ENCODE results near the gene TAS2R43. TPM values are rescaled to one million over a fixed set of nuclear protein-coding genes. Genes with fewer than 3 reads are reported as not detected.
"Not testable (repeated sequence)": the region's sequence is repeated elsewhere in the genome, so short reads cannot be mapped to it uniquely, and the experiment has no call there.

TAS2R43 gene
- total RNA-seq, 1 donor from 2014 or later = not detected

DNA sequence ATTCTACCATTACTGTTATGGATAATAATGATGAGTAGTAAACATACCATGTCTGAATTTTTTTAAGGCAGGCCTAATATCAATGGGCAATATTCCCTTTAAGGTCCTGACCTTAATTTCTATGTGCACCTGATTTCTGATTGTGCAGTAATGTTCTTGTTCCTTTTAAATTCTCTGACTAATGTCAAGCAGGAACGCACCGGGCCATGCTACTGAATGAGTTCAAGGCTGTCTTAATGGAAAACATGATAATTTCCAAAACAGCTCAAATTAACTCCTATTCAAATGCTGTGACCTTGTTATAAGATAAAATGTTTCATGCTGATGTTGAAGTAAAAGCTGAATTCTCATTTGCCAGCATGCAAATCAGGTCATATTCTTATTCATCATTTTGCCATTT, 36.8 kb downstream of the TAS2R43 start:
- Histone ChIP-seq H3K36me3 (ENCODE audit: control insufficient read depth, insufficient read depth, low read length) (no peaks in the 10 kb centered on the region), H3K4me3 (ENCODE audit: low read depth, low read length) (no peak overlapping the region), H3K27me3 (ENCODE audit: control insufficient read depth, insufficient read depth, low read length) (no peaks in the 10 kb centered on the region)
- DNase-seq (ENCODE audit: low read depth) = no peak
- TF ChIP-seq, protein P1, sequence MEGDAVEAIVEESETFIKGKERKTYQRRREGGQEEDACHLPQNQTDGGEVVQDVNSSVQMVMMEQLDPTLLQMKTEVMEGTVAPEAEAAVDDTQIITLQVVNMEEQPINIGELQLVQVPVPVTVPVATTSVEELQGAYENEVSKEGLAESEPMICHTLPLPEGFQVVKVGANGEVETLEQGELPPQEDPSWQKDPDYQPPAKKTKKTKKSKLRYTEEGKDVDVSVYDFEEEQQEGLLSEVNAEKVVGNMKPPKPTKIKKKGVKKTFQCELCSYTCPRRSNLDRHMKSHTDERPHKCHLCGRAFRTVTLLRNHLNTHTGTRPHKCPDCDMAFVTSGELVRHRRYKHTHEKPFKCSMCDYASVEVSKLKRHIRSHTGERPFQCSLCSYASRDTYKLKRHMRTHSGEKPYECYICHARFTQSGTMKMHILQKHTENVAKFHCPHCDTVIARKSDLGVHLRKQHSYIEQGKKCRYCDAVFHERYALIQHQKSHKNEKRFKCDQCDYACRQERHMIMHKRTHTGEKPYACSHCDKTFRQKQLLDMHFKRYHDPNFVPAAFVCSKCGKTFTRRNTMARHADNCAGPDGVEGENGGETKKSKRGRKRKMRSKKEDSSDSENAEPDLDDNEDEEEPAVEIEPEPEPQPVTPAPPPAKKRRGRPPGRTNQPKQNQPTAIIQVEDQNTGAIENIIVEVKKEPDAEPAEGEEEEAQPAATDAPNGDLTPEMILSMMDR (IDR thresholded peaks at IDR 0.05; ENCODE audit: insufficient read depth, low read length, poor library complexity, severe bottlenecking) = no peak

DNA sequence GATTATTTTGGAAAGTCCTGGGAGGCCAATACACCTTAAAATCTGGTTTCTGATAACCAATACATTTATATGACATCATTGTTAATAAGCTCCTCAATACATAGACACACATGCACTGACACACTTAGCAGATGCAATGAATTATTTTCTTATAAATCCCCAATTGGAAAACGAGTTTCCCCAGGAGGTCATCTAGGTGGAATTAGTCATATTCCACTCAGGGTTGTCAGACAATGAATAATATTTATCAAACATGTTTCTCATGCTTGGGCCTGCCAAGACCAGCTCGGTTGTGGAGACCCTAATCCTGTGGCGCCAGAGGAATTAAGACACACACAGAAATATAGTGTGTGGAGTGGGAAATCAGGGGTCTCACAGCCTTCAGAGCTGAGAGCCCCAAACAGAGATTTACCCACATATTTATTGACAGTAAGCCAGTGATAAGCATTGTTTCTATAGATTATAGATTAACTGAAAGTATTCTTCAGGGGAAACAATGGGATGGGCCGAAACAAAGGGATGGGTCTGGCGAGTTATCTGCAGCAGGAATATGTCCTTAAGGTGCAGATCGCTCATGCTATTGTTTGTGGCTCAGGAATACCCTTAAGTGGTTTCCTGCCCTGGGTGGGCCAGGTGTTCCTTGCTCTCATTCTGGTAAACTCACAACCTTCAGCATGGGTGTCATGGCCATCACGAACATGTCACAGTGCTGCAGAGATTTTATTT, 42.1 kb downstream of the TAS2R43 start:
- H3K36me3 ChIP-seq (ENCODE audit: control insufficient read depth, insufficient read depth, low read length); H3K4me3 ChIP-seq (ENCODE audit: low read depth, low read length); DNase-seq (ENCODE audit: low read depth); H3K27me3 ChIP-seq (ENCODE audit: control insufficient read depth, insufficient read depth, low read length): not testable (repeated sequence)

DNA sequence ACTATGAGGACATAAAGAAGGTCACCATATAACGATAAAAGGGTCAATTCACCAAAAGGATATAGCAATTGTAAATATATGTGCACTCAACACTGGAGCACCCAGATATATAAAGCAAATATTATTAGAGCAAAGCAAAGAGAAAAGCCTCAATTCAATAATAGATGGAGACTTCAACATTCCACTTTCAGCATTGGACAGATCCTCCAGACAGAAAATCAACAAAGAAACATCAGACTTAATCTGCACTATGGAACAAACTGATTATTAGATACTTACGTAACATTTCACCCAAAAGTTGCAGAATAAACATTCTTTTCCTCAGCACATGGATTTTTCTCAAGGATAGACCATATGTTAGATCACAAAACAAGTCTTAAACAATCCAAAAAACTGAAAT, 50.7 kb downstream of the TAS2R43 start:
- H3K27me3 ChIP-seq (ENCODE audit: control insufficient read depth, insufficient read depth, low read length); H3K4me3 ChIP-seq (ENCODE audit: low read depth, low read length); H3K36me3 ChIP-seq (ENCODE audit: control insufficient read depth, insufficient read depth, low read length); DNase-seq (ENCODE audit: low read depth): not testable (repeated sequence)

Other genes with a start within 250 kb of the TAS2R43 start
- gene PRR4, start 242.8 kb downstream of the TAS2R43 start, total RNA-seq = 0.38 and 0.55 TPM in 2 replicates
- gene PRH1, start 208.1 kb downstream of the TAS2R43 start, total RNA-seq = 6.2 and 8.7 TPM in 2 replicates
- gene TAS2R13, start 182.8 kb downstream of the TAS2R43 start, total RNA-seq = 0.21 and 0.89 TPM in 2 replicates
- gene PRH2, start 163.1 kb downstream of the TAS2R43 start, total RNA-seq = not detected in 2 replicates
- 2.5 and 3.1 TPM in 2 replicates for gene TAS2R14, start 153.1 kb downstream of the TAS2R43 start, total RNA-seq
- gene TAS2R50, start 105.4 kb downstream of the TAS2R43 start, total RNA-seq = 0.41 and 0.96 TPM in 2 replicates
- 0.41 and 1.0 TPM in 2 replicates for gene TAS2R20, start 94.0 kb downstream of the TAS2R43 start, total RNA-seq
- gene TAS2R19, start 69.7 kb downstream of the TAS2R43 start, total RNA-seq = 1.6 TPM in 1 of 2 replicates, not detected in the other
- 0.84 and 2.6 TPM in 2 replicates for gene TAS2R31, start 60.9 kb downstream of the TAS2R43 start, total RNA-seq
- 0.33 and 0.41 TPM in 2 replicates for gene TAS2R46, start 30.0 kb downstream of the TAS2R43 start, total RNA-seq
- 0.48 and 0.84 TPM in 2 replicates for gene TAS2R30, start 42.3 kb upstream of the TAS2R43 start, total RNA-seq
- gene SMIM10L1, start 78.9 kb upstream of the TAS2R43 start, total RNA-seq = 12.1 and 13.2 TPM in 2 replicates
- not detected in 2 replicates for gene TAS2R42, start 94.6 kb upstream of the TAS2R43 start, total RNA-seq
- not detected in 2 replicates for gene PRB3, start 177.4 kb upstream of the TAS2R43 start, total RNA-seq
- gene PRB4, start 218.1 kb upstream of the TAS2R43 start, total RNA-seq = not detected in 2 replicates